ENCODE measurements around the gene TEX13D.

- TF ChIP-seq USF2 (IDR thresholded peaks at IDR 0.05; ENCODE audit: borderline replicate concordance, low read depth, low read length) (no peak), ELF1 (IDR thresholded peaks at IDR 0.05) (no peak)
Observed at GRCh38 chrX:124344246-124344645, 11.8 kb downstream of the TEX13D start.
